ENCODE data around the gene AGK.

Gene AGK

GRCh38 chr7:141584935-141585334 lies 33.7 kb downstream of the AGK start:
- TF ChIP-seq EZH2phosphoT487 (conservative IDR thresholded peaks at IDR 0.05; ENCODE audit: low read length) (no peak), CTCF (IDR thresholded peaks at IDR 0.05; ENCODE audit: insufficient read depth, low read length, poor library complexity, severe bottlenecking) (no peak)
- no peaks in the 10 kb centered on the region for H4K20me1 ChIP-seq (ENCODE audit: low read depth, low read length)
- no peak overlapping the region for H3K4me2 ChIP-seq (ENCODE audit: low read depth, low read length, poor library complexity, severe bottlenecking)
- no peak overlapping the region for H3K4me3 ChIP-seq (ENCODE audit: insufficient read depth, low read length, poor library complexity, severe bottlenecking)
- H3K9me2 ChIP-seq (replicated peaks; ENCODE audit: insufficient read depth, low read length) = no peaks in the 10 kb centered on the region
- H3K36me3 ChIP-seq (ENCODE audit: low read length) = no peaks in the 10 kb centered on the region
- no peaks in the 10 kb centered on the region for H3K79me2 ChIP-seq (ENCODE audit: insufficient read depth, low read length)
- H3K27ac ChIP-seq (ENCODE audit: low read depth, low read length) = no peak overlapping the region
- peaks cover under 1% of the 10 kb centered on the region; the same call in 1 of the 2 replicates for H3K9me3 ChIP-seq (ENCODE audit: insufficient read depth, low read length)
- H3F3A ChIP-seq (ENCODE audit: insufficient read depth) = no peaks in the 10 kb centered on the region
- no peak overlapping the region for H3K9ac ChIP-seq (ENCODE audit: low read length)
- no peak overlapping the region for H2AFZ ChIP-seq (ENCODE audit: low read depth, low read length, severe bottlenecking)
- no peaks in the 10 kb centered on the region for H3K27me3 ChIP-seq (ENCODE audit: low read length)

GRCh38 chr7:141585592-141586510 lies 34.6 kb downstream of the AGK start:
- TF ChIP-seq EZH2phosphoT487 (conservative IDR thresholded peaks at IDR 0.05; ENCODE audit: low read length) (no peak), CTCF (IDR thresholded peaks at IDR 0.05; ENCODE audit: insufficient read depth, low read length, poor library complexity, severe bottlenecking) (no peak)
- Histone ChIP-seq H2AFZ (ENCODE audit: low read depth, low read length, severe bottlenecking) (no peak overlapping the region), H3F3A (ENCODE audit: insufficient read depth) (no peaks in the 10 kb centered on the region), H3K79me2 (ENCODE audit: insufficient read depth, low read length) (no peaks in the 10 kb centered on the region), H3K27ac (ENCODE audit: low read depth, low read length) (no peak overlapping the region), H3K36me3 (ENCODE audit: low read length) (no peaks in the 10 kb centered on the region), H4K20me1 (ENCODE audit: low read depth, low read length) (no peaks in the 10 kb centered on the region), H3K9me2 (replicated peaks; ENCODE audit: insufficient read depth, low read length) (no peaks in the 10 kb centered on the region), H3K27me3 (ENCODE audit: low read length) (no peaks in the 10 kb centered on the region), H3K9ac (ENCODE audit: low read length) (no peak overlapping the region), H3K9me3 (ENCODE audit: insufficient read depth, low read length) (no peaks in the 10 kb centered on the region), H3K4me3 (ENCODE audit: insufficient read depth, low read length, poor library complexity, severe bottlenecking) (no peak overlapping the region), H3K4me2 (ENCODE audit: low read depth, low read length, poor library complexity, severe bottlenecking) (no peak overlapping the region)

GRCh38 chr7:141586878-141587277 lies 35.7 kb downstream of the AGK start:
- Histone ChIP-seq H3K27me3 (ENCODE audit: low read length) (no peaks in the 10 kb centered on the region), H3K36me3 (ENCODE audit: low read length) (no peaks in the 10 kb centered on the region), H3F3A (ENCODE audit: insufficient read depth) (no peaks in the 10 kb centered on the region), H3K27ac (ENCODE audit: low read depth, low read length) (no peak overlapping the region), H2AFZ (ENCODE audit: low read depth, low read length, severe bottlenecking) (no peak overlapping the region), H3K9me3 (ENCODE audit: insufficient read depth, low read length) (no peaks in the 10 kb centered on the region), H3K9ac (ENCODE audit: low read length) (no peak overlapping the region), H4K20me1 (ENCODE audit: low read depth, low read length) (no peaks in the 10 kb centered on the region), H3K4me3 (ENCODE audit: insufficient read depth, low read length, poor library complexity, severe bottlenecking) (no peak overlapping the region), H3K4me2 (ENCODE audit: low read depth, low read length, poor library complexity, severe bottlenecking) (no peak overlapping the region), H3K9me2 (replicated peaks; ENCODE audit: insufficient read depth, low read length) (no peaks in the 10 kb centered on the region), H3K79me2 (ENCODE audit: insufficient read depth, low read length) (no peaks in the 10 kb centered on the region)
- TF ChIP-seq CTCF (IDR thresholded peaks at IDR 0.05; ENCODE audit: insufficient read depth, low read length, poor library complexity, severe bottlenecking) (no peak), EZH2phosphoT487 (conservative IDR thresholded peaks at IDR 0.05; ENCODE audit: low read length) (no peak)

Measured in SU-DHL-6 (cell line).